Pancreas (tissue), 10 donors: Measurements from ENCODE around the gene C16orf82. TPM values are rescaled to one million over a fixed set of nuclear protein-coding genes. Genes with fewer than 3 reads are reported as not detected.

ENCODE experiments used
- ATAC-seq, 4 donors: fragments of 200-7000 bp; cut with Tn5 transposase; one replicate each; pipeline versions ENCODE4 v1.8.0 to v1.9.1; 2020; ENCODE audit warnings: mild to moderate bottlenecking in 4 of 4, moderate library complexity in 4 of 4
- DNase-seq, 6 donors: peaks; one replicate each; pipeline ENCODE4 v3.0.0-alpha.2; 2020
- FAIRE-seq: peaks from 2 replicates; lab custom pipeline; 2012; peaks lifted over from hg19 to GRCh38; lab: Jason Lieb, UNC
- H3K27ac ChIP-seq, 4 donors: fragments of 200-600 bp; sonication (generic); 1 replicate in 3 of 4; 2 replicates in 1 of 4; pipeline versions ENCODE4 v1.5.0 to v1.8.0; 2020
- H3K27me3 ChIP-seq, 4 donors: fragments of 200-600 bp; one replicate each; pipeline ENCODE4 v1.8.0; 2021
- H3K36me3 ChIP-seq, 3 donors: fragments of 200-600 bp; sonication (generic) in 1 of 3; one replicate each; pipeline versions ENCODE4 v1.5.0 to v1.8.0; 2020 to 2021
- H3K4me1 ChIP-seq, 3 donors: fragments of 200-600 bp; one replicate each; pipeline ENCODE4 v1.8.0; 2021
- H3K4me3 ChIP-seq, 4 donors: fragments of 200-600 bp; sonication (generic) in 2 of 4; one replicate each; pipeline versions ENCODE4 v1.5.0 to v1.8.0; 2020 to 2021
- H3K9me3 ChIP-seq, 4 donors: fragments of 200-600 bp; one replicate each; pipeline ENCODE4 v1.8.0; 2021
- CTCF ChIP-seq, 4 donors: fragments of 200-600 bp; sonication (generic) in 3 of 4; IDR thresholded peaks; one replicate each; pipeline versions ENCODE4 v1.5.0 to v1.8.0; 2021; ENCODE audit warnings: antibody characterized with exemption in 4 of 4
- WGBS, 2 donors: extraction: QIAGEN DNeasy Blood & Tissue Kit; methylation state at CpG; one replicate each; pipeline ENCODE4 v1.1.7; 2013; 5-methylcytosine and 5-hydroxymethylcytosine counted together
- intact Hi-C, 3 donors: fragments of 100-400 bp; cut with DNase I; formaldehyde crosslinking; loops; one replicate each; pipeline versions ENCODE4 v1.11.1 to v1.14.2; 2022
- polyA plus RNA-seq, 2 donors: library from polyadenylated mRNA; stranded (reverse); fragments of 200-250 nt; gene quantifications; one replicate each; pipeline ENCODE4 v1.2.3, GENCODE V29; 2013
- total RNA-seq, 6 donors: library from RNA; stranded (reverse); fragmentation: NEBNext Ultra II Directional in 4 of 6; extraction: Animal tissue kit (Norgen Biotek cat#: 25700) in 4 of 6; gene quantifications; one replicate each; pipeline versions ENCODE4 v1.2.1 to v1.2.4, GENCODE V29; 2021 to 2023
- donor health status: healthy with polysubstance abuse.
- donor health status: DM: no; HTN: no; CAD: no; lungs with moderate emphysema.
- donor health status: DM: no; HTN: no; CAD: no.
- donor health status: control.
- donor health status: control.
- donor health status: Bipolar disorder and iron deficiency.
- donor health status: DM: yes; HTN: yes; CAD: no.
- donor health status: DM: no; HTN: no; CAD: no.
- donor health status: DM: no; HTN: no; CAD: no.
- donor health status: DM: yes; HTN: yes; CAD: no.

The C16orf82 gene
- total and polyA plus RNA-seq, 8 donors: not detected

- ATAC-seq (no peak), DNase-seq (no peak), FAIRE-seq (no peak)
- WGBS, 2 donors: 31 to 38% methylated on average over 8 of the region's 8 CpGs
- H3K4me3 ChIP-seq: no peak overlapping the region
- H3K4me1 ChIP-seq: no peaks in the 10 kb centered on the region
- H3K36me3 ChIP-seq: no peaks in the 10 kb centered on the region
- intact Hi-C loops: no loop called here
- TF ChIP-seq CTCF (IDR thresholded peaks at IDR 0.05): no peak
- H3K27ac ChIP-seq: no peak overlapping the region
- H3K9me3 ChIP-seq: no peaks in the 10 kb centered on the region
- H3K27me3 ChIP-seq: no peaks in the 10 kb centered on the region
Measured at GRCh38 chr16:27113341-27113841, 46.7 kb downstream of the C16orf82 start.

- H3K9me3 ChIP-seq: no peaks in the 10 kb centered on the region
- TF ChIP-seq CTCF (IDR thresholded peaks at IDR 0.05): no peak
- 51 to 59% methylated on average over 2 of the region's 2 CpGs for WGBS, 2 donors
- no peak overlapping the region for H3K27ac ChIP-seq
- H3K36me3 ChIP-seq: no peaks in the 10 kb centered on the region
- H3K27me3 ChIP-seq: no peaks in the 10 kb centered on the region
- no peak for ATAC-seq
- H3K4me3 ChIP-seq: no peak overlapping the region
- no peak for FAIRE-seq
- intact Hi-C loops: no loop called here
- DNase-seq: no peak
- H3K4me1 ChIP-seq: no peaks in the 10 kb centered on the region
Measured at GRCh38 chr16:27114006-27114405, 47.3 kb downstream of the C16orf82 start.

GRCh38 chr16:27118526-27118925 is 51.8 kb downstream of the C16orf82 start:
- DNase-seq (no peak), FAIRE-seq (no peak), ATAC-seq (no peak)
- Histone ChIP-seq H3K4me1 (no peaks in the 10 kb centered on the region), H3K27me3 (peaks cover 0 to 4% (median 0%) of the 10 kb centered on the region in 4 donors), H3K4me3 (no peak overlapping the region), H3K27ac (no peak overlapping the region), H3K9me3 (no peaks in the 10 kb centered on the region), H3K36me3 (no peaks in the 10 kb centered on the region)
- 59 to 61% methylated on average over 5 of the region's 5 CpGs for WGBS, 2 donors
- intact Hi-C loops: no loop called here
- no peak for TF ChIP-seq CTCF (IDR thresholded peaks at IDR 0.05)

Other genes starting within 250 kb of the C16orf82 start
- gene KDM8, start 136.6 kb downstream of the C16orf82 start, total RNA-seq: 1 to 10 TPM; 4.7 to 7.4 (median 6.3) TPM
- gene KDM8, start 136.6 kb downstream of the C16orf82 start, polyA plus RNA-seq: 10 to 100 TPM; 12.4 to 17.7 TPM
- gene NSMCE1, start 201.8 kb downstream of the C16orf82 start, total RNA-seq: 10 to 100 TPM; 27.6 to 37.7 (median 31.7) TPM
- gene NSMCE1, start 201.8 kb downstream of the C16orf82 start, polyA plus RNA-seq: 10 to 100 TPM; 30.0 to 37.9 TPM
- gene IL4R, start 247.0 kb downstream of the C16orf82 start, total RNA-seq: 10 to 100 TPM; 16.0 to 58.7 (median 19.7) TPM
- 10 to 100 TPM; 38.1 to 49.7 TPM for gene IL4R, start 247.0 kb downstream of the C16orf82 start, polyA plus RNA-seq